ENCODE measurements around the gene LYPD6B. TPM values are rescaled to one million over a fixed set of nuclear protein-coding genes. Genes with fewer than 3 reads are reported as not detected.

Gene LYPD6B
- total and polyA plus RNA-seq, 9 donors: 0.17 to 17.0 (median 1.2) TPM; not detected in 2

GRCh38 chr2:149090706-149091105, 52.2 kb downstream of the LYPD6B start:
- Histone ChIP-seq H3K36me3 (no peaks in the 10 kb centered on the region), H3K27ac (no peak overlapping the region)
- intact Hi-C loops (cut with DNase I): no loop called here

GRCh38 chr2:149093579-149093978, 55.1 kb downstream of the LYPD6B start:
- WGBS, 3 donors: 93 to 97% (median 96%) methylated on average over 2 of the region's 2 CpGs
- no peak overlapping the region for H3K4me3 ChIP-seq
- TF ChIP-seq CTCF (IDR thresholded peaks at IDR 0.05): no peak
- no peak overlapping the region for H3K27ac ChIP-seq
- H3K27me3 ChIP-seq: no peaks in the 10 kb centered on the region
- DNase-seq: no peak
- H3K36me3 ChIP-seq: no peaks in the 10 kb centered on the region
- H3K9me3 ChIP-seq: no peaks in the 10 kb centered on the region
- intact Hi-C loops (cut with DNase I): no loop called here
- H3K4me1 ChIP-seq (ENCODE audit: insufficient read depth): no peaks in the 10 kb centered on the region

More at GRCh38 chr2:149090706-149091105, 52.2 kb downstream of the LYPD6B start:
- TF ChIP-seq POLR2A (IDR thresholded peaks at IDR 0.05): no peak
- H3K9me3 ChIP-seq: no peaks in the 10 kb centered on the region
- no peaks in the 10 kb centered on the region for H3K4me1 ChIP-seq (ENCODE audit: insufficient read depth)
- H3K4me3 ChIP-seq: no peak overlapping the region
- WGBS, 3 donors: 83 to 89% (median 86%) methylated on average over 2 of the region's 2 CpGs
- H3K27me3 ChIP-seq: no peaks in the 10 kb centered on the region
- DNase-seq: no peak

GRCh38 chr2:149094217-149095015, 55.9 kb downstream of the LYPD6B start:
- H3K27ac ChIP-seq: no peak overlapping the region
- no peak for DNase-seq
- no peaks in the 10 kb centered on the region for H3K36me3 ChIP-seq
- intact Hi-C loops (cut with DNase I): no loop called here
- no peaks in the 10 kb centered on the region for H3K4me1 ChIP-seq (ENCODE audit: insufficient read depth)
- TF ChIP-seq EP300 (IDR thresholded peaks at IDR 0.05): no peak
- no peak for TF ChIP-seq POLR2A (IDR thresholded peaks at IDR 0.05)
- no peak for TF ChIP-seq CTCF (IDR thresholded peaks at IDR 0.05)
- H3K27me3 ChIP-seq: no peaks in the 10 kb centered on the region
- WGBS, 3 donors: 31 to 46% (median 36%) methylated on average over 5 of the region's 5 CpGs
- H3K4me3 ChIP-seq: no peak overlapping the region
- H3K9me3 ChIP-seq: no peaks in the 10 kb centered on the region

GRCh38 chr2:149098701-149099100, 60.2 kb downstream of the LYPD6B start:
- Histone ChIP-seq H3K4me3 (no peak overlapping the region), H3K36me3 (no peaks in the 10 kb centered on the region), H3K9me3 (no peaks in the 10 kb centered on the region), H3K27me3 (no peaks in the 10 kb centered on the region), H3K4me1 (ENCODE audit: insufficient read depth) (no peaks in the 10 kb centered on the region), H3K27ac (no peak overlapping the region)
- WGBS, 3 donors: 78 to 91% (median 80%) methylated on average over 2 of the region's 2 CpGs
- no peak for DNase-seq
- no peak for TF ChIP-seq CTCF (IDR thresholded peaks at IDR 0.05)
- TF ChIP-seq EP300 (IDR thresholded peaks at IDR 0.05): no peak
- no peak for TF ChIP-seq POLR2A (IDR thresholded peaks at IDR 0.05)
- intact Hi-C loops (cut with DNase I): no loop called here

- intact Hi-C loops (cut with DNase I): no loop called here
- no peak overlapping the region for H3K4me3 ChIP-seq
- WGBS, 3 donors: 65 to 81% (median 78%) methylated on average over 3 of the region's 3 CpGs
These were observed 60.8 kb downstream of the LYPD6B start for GRCh38 chr2:149099298-149099697.

More at GRCh38 chr2:149099298-149099697, 60.8 kb downstream of the LYPD6B start:
- no peak for DNase-seq
- no peaks in the 10 kb centered on the region for H3K9me3 ChIP-seq
- no peak for TF ChIP-seq EP300 (IDR thresholded peaks at IDR 0.05)
- no peak for TF ChIP-seq POLR2A (IDR thresholded peaks at IDR 0.05)
- no peak for TF ChIP-seq CTCF (IDR thresholded peaks at IDR 0.05)
- H3K4me1 ChIP-seq (ENCODE audit: insufficient read depth): no peaks in the 10 kb centered on the region
- no peak overlapping the region for H3K27ac ChIP-seq
- H3K36me3 ChIP-seq: no peaks in the 10 kb centered on the region
- H3K27me3 ChIP-seq: no peaks in the 10 kb centered on the region

Measured in ovary (tissue), 9 donors.